GDM1 (cell line): ENCODE measurements around the gene SMC4.
"Not testable (repeated sequence)": the region's sequence is repeated elsewhere in the genome, so short reads cannot be mapped to it uniquely, and the experiment has no call there.

Experiments
- DNase-seq: peaks from one replicate; lab custom pipeline; 2025; lab: John Stamatoyannopoulos, UW

The SMC4 gene

DNA sequence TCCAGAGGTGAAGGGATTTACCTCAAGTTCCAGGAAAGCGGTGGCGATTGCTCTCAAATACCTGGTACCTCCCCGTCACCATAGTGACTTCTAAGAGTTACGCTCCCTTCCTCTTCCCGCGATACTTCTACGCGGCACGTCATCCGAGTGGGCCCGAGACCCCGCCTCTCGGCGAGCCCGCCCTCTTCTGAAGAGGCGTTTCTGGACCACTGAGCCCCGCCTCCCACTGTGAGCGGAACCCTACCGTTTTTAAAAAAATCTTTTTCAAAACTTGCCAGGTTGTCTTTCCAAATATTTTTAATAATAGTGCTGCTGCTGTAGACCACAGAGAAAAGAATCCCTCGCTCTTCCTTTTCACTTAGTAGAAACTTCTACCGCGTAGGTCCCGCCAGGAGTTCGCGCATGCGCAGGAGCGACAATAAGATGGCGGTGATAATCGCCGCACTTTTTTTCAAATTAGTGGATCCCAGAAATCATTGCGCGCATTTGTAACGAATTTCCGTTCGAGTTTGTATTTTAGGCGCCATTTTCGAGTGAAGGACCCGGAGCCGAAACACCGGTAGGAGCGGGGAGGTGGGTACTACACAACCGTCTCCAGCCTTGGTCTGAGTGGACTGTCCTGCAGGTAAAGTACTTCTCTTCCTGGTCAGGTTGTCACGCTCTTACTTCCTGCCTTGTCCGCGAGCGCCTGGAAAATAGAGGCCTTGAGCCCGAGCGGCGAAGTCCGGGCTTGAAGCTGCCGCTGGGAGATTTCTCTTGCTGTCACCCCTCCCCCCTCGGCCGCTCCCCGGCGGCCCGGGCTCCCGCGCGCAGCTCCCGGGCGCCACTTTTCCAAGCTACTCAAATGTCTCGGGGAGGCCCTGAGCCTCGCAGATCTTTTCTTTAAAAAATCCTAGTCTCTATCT is at the start of gene SMC4, which contains the start of gene IFT80:
Gene SMC4, plus strand, starts transcription at position 526 of the 905 bp plus-strand sequence. CDS start 1,177 bp downstream, outside the sequence.
Gene IFT80, minus strand, starts transcription at position 101 of the 905 bp plus-strand sequence. CDS start 14,625 bp downstream, outside the sequence.
- peak; percentile 91 for DNase-seq

DNA sequence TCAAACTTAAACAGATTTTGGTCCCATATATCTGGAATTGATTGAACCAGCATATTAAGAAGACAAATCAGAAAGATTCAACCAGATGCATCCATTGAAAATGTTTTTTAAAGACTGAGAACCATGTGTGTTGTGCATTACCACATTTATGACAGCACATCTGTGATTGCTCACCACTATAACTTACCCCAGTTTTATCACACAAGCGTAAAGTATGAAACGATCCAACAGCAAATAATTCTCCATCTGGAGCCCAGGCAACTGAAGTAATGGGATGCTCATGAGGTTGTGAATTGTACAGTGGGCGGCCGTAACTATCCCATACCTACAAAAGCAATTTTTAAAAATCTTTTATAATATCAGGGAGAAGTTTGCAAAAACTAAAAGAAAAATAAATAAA is 43.6 kb upstream of the SMC4 start:
- DNase-seq = no peak

DNA sequence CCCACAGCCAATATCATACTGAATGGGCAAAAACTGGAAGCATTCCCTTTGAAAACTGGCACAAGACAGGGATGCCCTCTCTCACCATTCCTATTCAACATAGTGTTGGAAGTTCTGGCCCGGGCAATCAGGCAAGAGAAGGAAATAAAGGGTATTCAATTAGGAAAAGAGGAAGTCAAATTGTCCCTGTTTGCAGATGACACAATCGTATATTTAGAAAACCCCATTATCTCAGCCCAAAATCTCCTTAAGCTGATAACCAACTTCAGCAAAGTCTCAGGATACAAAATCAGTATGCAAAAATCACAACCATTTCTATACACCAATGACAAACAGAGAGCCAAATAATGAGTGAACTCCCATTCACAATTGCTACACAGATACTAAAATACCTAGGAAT is 36.6 kb upstream of the SMC4 start:
- DNase-seq = not testable (repeated sequence)

DNA sequence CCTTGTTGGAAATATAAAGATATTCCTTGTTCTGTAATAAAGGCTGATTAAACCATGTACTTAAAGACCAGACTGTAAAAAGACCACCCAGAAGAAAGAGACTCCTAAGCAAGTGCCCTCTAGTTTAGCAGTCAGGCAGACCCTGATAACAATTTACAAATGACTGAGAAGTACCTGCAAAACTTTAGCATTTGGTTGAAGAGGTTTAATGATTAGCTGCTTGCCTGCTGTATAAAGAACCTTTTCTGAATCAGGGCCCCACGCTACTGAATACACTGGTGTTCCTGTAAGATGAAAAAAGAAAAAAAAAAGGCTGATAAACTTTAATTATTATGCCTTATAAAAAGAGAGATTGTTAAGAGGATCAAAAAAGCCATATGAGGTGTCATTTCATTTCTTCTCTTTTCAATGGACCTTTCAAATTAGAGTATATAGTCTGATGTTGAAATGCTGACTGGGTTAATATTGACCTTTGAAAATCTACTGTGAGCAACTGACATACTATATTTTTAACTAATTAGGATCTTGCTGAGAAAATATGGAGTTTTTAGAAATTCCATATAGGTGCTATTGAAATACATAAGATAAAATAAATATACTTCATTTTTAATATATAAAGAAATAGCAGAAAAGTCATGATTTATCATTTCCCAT is 33.5 kb upstream of the SMC4 start:
- no peak for DNase-seq

DNA sequence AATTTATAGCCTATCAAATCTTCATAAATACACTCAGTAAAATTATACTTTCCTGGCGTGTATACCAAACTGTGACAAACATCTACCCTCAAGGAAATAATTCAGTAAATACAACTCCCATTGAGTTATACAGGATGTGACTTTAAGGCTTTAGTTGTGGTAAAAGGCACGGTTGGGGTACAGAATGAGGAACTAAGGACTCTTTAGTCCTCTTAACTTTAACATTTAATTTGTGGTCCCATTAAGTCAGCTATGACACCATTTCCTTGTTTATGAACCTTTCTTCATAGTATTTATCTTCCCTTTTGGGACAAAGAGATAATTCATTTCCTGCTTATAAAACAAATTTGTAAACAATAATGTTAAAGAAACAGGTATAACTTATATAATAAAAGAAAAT is 30.6 kb upstream of the SMC4 start:
- peak; percentile 25 for DNase-seq

DNA sequence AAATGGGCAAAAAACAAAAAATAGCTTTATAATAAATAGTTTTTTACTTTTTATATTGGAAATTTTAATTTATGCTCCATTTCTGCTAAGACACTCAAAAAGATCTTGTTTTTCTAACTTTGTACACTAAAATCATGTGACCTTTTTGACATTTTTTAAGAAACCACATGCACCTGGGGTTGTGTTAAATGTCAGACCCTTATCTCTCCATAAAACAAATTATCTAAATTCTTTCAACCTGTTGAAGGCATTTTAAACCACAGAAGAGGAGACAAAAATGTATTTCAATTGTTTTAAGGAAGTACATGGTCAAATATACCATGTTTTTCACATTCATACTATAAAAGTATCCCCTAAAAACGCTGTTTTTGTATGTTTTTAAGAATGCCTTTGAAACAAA is 29.7 kb upstream of the SMC4 start:
- no peak for DNase-seq

DNA sequence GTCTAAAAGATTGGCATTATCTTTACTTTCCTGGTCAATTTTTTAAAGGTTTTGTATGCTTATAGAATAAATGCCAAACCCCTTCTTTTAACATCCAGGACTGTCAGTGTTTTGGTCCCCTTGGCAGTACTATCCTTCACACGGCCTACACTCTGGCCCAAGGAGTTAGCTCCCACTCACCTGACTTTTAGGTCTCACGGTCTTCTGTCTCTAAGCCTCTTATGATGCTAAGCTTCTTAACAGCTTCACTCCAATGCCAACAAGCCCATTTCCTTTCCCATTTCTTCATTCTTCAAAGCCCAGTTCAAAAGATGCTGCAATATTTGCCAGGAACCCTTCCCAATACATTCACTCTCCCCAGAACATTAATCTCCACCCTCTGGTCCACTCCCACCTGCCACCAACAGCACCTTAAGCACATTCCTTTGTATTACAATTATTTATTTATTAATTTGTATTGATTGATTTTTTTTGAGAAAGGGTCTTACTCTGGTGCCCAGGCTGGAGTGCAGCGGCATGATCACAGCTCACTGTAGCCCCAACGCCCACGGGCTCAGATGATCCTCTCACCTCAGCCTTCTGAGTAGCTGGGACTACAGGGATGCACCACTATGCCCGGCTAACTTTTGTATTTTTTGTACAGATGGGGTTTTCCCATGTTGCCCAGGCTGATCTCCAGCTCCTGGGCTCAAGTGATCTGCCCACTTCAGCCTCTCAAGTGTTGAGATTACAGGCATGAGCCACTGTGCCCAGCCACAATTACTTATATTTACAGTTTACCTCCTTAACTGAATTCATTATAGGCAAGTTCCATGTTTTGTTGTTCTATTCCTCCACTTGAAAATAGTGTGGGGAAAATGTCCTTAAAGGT is 28.2 kb upstream of the SMC4 start:
- DNase-seq = no peak

DNA sequence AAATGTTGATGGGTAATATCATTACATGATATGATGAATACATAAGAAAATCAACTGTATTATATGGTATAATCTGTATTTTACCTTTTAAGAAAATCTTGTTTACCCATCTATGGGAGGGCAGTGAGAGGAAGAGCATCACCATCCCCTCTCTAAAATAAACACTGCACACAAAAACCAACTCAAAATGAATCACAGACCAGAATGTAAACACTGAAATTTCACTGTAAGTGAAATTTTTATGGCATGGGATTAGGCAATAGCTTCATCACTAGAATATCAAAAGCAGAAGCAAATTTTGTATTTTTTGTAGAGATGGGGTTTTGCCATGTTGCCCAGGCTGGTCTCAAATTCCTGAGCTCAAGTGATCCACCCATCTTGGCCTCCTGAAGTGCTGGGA is 26.7 kb upstream of the SMC4 start:
- no peak for DNase-seq

DNA sequence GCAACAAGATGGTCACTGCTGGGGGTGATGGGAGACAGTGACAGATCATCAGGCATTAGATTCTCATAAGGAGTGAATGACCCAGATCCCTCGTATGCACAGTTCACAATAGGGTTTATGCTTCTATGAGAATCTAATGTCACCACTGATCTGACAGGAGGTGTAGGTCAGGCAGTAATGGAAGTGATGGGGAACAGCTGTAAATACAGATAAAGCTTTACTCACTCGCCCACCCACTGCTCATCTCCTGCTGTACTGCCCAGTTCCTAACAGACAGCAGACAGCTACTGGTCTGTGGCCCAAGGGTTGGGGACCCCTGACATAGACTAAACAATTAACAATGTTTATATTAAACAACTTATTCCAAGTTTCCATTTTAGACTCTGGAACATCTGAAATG is 25.8 kb upstream of the SMC4 start:
- no peak for DNase-seq

DNA sequence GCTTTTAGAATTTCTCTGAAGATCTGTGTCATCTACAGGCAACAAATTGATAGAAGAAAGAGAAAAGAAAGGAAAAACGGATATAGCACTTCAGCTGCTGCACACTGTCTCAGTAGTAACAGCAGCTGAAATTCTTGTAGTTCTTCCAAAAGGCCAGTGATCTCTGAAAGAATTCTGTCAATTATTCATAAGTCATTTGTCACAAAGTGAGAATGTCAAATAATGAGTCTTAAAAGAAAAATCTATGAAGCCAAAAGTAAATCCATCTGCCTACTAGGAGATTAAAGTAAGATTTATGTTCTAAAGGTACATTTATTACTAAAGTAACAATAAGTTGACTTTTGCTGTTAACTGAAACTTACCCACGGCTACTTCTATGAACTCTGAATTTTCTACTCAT is 25.0 kb upstream of the SMC4 start:
- DNase-seq = no peak

DNA sequence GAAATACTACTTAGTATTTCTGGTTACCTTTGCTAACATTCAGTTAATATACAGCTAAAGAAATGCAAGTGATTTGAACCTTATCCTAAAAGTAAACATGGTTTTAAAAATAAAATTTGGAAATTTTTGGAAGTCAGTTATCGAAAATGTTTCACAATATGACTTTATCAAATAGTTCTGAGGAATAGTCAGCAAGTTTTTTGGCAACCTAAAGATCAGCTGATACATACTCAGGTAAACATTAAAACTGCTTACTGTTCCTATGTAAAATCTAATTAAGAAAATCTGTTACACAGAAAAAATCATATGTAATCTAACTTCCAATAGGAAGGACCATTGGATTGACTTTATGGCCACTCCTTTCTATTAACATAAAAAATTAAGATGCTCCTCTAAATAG is 24.5 kb upstream of the SMC4 start:
- DNase-seq = no peak

DNA sequence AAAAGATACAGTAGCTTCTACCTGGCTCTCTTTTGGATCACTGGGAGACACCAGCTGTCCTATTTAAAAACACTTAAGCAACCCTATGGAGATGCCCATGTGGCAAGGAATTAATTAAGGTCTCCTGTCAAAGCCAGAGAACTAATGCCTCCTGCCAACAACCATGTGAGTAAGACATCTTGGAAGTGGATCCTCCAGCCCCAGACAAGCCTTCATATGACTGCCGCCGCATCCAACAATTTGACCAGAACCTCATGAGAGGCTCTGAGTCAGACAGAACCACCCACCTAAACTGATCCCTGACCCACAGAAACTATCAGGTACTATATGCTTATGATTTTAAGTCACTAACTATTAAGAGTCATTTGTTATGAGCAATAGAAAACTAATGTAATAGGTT is 22.8 kb upstream of the SMC4 start:
- no peak for DNase-seq

DNA sequence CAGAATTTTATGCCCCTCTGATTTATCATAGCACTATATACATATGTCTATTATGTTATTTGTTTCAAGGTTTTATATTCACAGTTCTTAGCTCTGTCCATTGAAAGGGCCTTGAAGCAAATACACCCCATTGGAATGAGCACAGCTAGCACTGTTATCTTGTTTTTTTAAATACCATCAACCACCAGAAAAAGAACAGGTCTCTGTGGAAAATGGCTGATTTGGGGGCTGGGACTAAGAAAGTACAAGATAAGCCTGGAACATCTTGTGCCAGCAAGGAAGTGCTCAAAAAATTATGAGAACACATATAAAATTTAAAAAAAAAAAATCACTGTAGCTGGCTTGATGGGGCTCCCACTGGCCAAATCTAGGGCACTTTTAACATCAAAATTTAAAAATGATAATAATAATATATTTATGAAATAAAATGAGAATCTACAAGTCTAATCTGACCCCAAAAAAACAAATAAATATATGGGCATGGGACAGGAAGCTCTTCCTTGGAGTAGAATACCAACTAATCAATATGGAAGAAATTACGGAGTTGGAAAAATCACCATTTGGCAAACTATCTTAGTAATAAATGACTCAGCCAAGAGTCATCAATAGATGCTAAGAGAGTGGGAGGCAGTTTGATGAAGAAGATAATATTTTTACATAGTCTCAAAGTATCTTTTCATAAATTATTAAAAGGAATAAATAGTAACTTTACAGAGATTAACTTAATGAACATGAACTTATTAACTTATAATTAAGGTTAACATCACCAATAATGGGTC is 20.9 kb upstream of the SMC4 start:
- DNase-seq = no peak

DNA sequence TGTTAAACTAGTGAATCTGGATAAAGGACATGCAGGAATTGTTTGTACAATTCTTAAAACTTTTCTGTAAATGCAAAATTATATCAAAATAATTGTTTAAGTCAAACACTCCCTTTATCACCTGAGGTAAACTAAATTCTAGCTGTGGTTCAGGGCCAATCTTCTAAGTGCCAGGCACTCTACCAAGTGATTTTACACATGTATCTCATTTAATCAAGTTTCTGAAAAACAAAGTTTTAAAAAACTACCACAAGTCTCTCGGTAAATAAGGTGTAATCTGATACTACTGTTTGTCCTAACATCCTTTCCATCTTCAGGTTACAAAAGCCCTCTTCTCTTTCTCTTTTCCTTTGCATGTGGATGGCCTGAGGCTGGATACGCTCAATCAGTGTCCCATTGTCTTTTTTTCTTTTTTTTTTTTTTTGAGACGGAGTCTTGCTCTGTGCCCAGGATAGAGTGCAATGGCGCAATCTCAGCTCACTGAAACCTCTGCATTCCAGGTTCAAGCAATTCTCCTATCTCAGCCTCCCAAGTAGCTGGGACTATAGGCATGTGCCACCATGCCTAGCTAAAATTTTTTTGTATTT is 19.7 kb upstream of the SMC4 start:
- DNase-seq = no peak

DNA sequence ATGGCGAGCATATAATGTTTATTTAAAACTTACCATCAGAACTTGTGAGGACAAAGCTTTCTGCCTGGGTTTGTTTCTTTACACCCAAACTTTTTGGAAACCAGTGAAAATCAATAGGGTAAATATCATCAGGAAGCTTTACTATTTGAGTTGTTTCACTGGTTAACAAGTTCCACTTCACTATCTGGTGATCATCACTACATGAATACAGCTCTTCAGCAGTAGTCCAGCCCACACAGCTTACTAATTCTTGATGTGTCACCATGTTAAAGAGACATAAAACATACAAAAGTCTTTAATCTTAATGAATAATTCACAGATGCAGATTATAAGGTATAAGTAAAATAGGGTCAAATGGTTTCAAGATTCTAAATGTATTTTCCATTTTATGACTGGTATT is 18.0 kb upstream of the SMC4 start:
- no peak for DNase-seq

DNA sequence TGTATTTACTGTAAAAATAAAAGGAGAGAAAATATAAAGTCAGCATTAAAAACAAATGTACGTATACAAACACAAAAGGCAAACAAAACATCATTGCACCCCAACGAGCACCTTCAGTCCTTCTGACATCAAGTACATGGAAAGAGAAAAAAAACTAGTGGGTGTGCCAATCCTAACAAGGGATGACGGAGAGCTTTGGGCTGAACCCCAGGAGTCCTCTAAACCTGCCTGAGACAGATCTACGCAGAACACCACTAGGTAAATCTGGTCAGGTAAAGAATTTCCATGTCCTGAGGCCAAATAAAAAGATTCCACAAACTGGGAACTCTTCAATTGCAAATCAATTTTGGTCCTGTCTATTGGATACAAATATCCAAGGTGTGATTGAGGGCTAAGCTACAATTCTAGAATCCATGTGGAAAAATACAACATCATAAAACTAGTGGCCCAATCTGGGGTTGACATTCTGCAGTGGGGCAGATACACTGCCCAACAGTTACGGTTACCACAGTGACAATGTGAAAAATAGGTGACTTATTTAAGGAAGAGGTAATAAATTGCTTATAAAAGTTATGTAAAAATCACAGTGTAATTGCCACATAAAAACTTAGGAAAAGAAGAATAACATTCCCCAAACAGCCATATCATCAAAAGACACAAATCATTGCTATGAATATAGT is 14.7 kb upstream of the SMC4 start:
- no peak for DNase-seq

DNA sequence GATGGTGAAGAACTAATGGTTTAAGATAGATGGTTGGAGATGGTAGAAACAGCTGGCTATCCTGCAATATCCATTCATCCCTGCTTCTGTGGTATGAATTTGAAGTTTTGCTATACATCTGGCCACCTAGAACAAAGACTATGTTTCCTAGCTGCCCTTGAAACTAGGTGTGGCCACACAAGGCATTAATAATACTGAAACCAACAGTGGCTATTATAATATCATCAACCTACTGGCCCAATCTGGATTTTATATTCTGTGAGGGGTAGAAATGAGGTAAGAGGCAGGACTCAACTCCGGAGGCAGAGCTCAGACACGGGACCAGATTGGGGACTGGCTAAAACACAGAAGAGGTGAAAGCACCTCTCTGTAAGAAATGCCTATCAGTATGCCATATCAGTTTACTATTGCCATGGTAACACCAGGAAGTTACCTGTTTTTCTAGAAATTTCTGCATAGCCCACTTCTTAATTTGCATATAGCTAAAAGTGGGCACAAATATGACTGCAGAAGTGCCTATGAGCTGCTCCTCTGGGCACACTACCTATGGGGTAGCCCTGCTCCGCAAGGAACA is 8.8 kb upstream of the SMC4 start:
- no peak for DNase-seq

DNA sequence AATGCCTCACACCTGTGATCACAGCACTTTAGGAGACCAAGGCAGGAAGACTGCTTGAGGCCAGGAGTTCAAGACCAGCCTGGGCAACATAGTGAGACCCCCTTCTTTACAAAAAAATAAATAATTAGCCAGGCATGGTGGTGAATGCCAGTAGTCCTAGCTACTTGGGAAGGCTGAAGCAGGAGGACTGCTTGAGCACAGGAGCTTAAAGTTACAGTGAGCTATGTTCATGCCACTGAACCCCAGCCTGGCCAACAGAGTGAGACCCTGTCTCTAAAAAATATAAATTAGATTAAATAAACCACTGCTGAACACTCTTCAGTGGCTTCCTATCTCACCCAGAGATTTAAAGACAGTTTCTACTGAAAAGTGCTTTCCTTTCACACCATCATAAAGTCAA is 6.7 kb upstream of the SMC4 start:
- DNase-seq = no peak

DNA sequence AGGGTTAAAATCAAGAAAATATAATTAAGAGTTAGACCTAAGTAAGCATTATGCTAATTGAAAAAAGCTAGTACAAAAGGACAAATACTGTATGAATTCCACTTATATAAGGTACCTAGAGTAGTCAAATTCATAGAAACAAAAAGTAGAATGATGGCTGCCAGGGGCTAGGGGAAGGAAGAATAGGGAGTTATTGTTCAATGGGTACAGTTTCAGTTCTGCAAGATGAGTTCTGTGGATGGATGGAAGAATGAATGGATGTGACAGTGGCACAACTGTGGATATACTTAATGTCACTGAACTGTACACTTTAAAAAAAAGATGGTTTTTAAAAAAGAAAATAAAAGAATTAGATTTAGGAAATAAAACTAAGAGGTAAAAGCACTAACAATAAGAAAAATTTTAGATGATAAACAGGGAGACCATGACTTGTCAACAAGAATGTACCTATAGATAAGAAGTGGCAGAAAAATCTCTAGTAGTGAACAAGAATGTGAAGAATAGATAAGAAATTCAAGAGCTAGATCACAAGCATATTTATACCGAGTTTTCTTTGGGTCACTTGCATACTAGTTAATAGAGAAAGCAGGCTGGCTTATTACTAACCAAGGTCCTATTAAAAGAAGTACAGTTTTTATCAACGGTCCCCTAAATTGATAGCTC is 6.0 kb upstream of the SMC4 start:
- DNase-seq = no peak

DNA sequence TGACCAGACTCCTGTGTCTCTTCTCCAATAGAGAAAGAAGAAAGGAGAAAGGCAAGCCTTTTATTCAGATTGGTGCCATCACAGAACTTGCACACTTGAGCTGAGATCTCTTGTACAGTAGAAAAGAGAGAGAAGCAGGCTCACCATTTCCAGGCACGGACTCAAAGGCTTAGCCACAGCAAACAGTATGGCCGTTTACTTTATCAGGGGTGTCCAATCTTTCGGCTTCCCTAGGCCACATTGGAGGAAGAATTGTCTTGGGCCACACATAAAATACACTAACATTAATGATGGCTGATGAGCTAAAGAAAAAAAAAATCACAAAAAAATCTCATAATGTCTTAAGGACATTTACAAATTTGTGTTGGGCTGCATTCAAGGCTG is 5.4 kb upstream of the SMC4 start:
- DNase-seq = no peak
